Measurements from ENCODE around the gene CLDN6. TPM values are rescaled to one million over a fixed set of nuclear protein-coding genes. Genes with fewer than 3 reads are reported as not detected.
A peak's percentile ranks its signal among the peaks of the same experiment; 100 is the strongest.

The CLDN6 gene
- polyA plus RNA-seq, 3 donors from 2014 or later = not detected

DNA sequence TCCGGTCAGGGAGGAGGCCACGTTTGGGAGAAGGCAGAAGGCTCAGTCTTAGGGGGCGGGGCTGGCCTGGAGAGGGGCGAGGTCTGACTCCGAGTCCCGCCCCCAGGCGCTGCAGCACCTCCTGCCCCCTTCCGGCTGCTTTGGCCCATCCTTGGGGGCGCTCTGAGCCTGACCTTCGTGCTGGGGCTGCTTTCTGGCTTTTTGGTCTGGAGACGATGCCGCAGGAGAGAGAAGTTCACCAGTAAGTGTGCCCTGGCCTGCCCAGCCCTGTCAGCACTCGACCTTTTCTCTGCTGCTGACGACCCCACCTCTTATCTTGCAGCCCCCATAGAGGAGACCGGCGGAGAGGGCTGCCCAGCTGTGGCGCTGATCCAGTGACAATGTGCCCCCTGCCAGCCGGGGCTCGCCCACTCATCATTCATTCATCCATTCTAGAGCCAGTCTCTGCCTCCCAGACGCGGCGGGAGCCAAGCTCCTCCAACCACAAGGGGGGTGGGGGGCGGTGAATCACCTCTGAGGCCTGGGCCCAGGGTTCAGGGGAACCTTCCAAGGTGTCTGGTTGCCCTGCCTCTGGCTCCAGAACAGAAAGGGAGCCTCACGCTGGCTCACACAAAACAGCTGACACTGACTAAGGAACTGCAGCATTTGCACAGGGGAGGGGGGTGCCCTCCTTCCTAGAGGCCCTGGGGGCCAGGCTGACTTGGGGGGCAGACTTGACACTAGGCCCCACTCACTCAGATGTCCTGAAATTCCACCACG is 3.6 kb upstream of the CLDN6 start:
- H3K27me3 Mint-ChIP-seq (ENCODE audit: low read depth in 3 of 3) = peaks cover 6 to 13% (median 12%) of the 10 kb centered on the region in 3 donors
- peak overlapping the region; percentile 57 to 96 (median 86) for H3K27ac Mint-ChIP-seq
- peaks cover 3 to 10% (median 4%) of the 10 kb centered on the region in 3 donors for H3K36me3 Mint-ChIP-seq
- peaks cover 43 to 45% of the 10 kb centered on the region in 2 donors for H3K4me1 Mint-ChIP-seq
- no peaks in the 10 kb centered on the region for H3K9me3 Mint-ChIP-seq
- peak; percentile 68 to 75 (median 73) for DNase-seq
- peak overlapping the region; percentile 87 to 94 (median 90) for H3K4me3 Mint-ChIP-seq

DNA sequence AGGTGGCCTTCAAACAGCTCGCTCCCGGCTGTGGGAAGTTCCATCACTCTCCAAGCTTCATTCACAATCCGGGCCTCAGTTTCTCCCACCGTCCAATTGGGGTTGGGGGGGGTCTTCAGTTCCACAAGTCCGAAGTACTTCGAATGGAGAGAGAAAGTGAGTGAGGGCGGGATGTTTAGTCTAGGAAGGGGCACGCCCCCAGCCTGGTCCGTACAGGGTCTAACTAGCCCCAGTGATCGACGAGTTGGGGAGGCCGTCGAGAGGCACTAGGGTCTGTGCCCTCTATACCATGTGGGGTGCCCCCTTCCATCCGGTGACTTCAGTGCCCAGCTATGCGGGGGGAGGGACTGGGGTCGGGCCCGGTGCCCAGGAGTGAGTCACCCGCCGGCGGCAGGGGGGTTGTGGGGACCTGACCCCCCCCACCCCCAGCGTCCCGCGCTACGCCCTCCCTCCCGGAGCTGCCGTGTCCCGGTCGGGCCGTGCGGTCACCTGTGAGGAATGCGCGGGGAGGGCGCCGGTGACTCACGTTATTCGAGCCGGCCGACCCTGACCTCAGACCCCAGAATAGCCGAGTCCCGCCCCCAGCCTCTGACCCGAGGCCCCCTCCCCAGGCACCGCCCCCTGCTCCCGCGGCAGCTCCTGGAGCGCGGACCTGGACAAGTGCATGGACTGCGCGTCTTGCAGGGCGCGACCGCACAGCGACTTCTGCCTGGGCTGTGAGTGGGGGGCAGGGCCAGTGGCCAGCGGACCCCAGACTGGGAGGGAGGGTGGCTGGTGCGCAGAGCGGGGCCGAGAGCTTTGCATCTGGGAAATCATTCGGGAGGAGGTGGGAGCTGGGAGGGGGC is 2.8 kb upstream of the CLDN6 start:
- Mint-ChIP-seq H3K36me3 (peaks cover 0 to 3% (median 3%) of the 10 kb centered on the region in 3 donors), H3K27me3 (ENCODE audit: low read depth in 3 of 3) (peaks cover 8 to 17% (median 12%) of the 10 kb centered on the region in 3 donors), H3K9me3 (no peaks in the 10 kb centered on the region), H3K4me3 (peak overlapping the region; percentile 90 to 94 (median 93)), H3K4me1 (peaks cover 43 to 45% of the 10 kb centered on the region in 2 donors), H3K27ac (peak overlapping the region; percentile 66 to 96 (median 86))
- DNase-seq = peak in 2 of 3 donors; percentile 42 to 57

DNA sequence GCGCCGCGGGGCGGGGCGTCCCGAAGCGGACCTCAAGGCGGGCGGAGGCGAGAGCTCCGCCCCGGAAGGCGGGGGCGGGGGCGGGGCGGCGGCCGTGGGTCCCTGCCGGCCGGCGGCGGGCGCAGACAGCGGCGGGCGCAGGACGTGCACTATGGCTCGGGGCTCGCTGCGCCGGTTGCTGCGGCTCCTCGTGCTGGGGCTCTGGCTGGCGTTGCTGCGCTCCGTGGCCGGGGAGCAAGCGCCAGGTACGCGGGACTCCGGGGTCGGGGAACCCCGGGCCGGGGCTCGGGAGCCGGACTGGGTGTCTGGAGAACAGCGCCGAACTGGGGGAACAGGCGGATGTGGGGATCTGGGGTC is 2.2 kb upstream of the CLDN6 start, which contains the start of gene TNFRSF12A:
Gene TNFRSF12A (plus strand): TSS at position 122 of the 357 bp plus-strand sequence. CDS start 30 bp downstream, at position 152.
- DNase-seq = peak; percentile 72 to 79 (median 76)
- peaks cover 0 to 3% (median 3%) of the 10 kb centered on the region in 3 donors for H3K36me3 Mint-ChIP-seq
- peaks cover 43 to 45% of the 10 kb centered on the region in 2 donors for H3K4me1 Mint-ChIP-seq
- peak within 1 kb of the TSS; percentile 66 to 96 (median 88) for H3K27ac Mint-ChIP-seq
- H3K9me3 Mint-ChIP-seq = no peaks in the 10 kb centered on the region
- peak within 1 kb of the TSS; percentile 90 to 94 (median 93) for H3K4me3 Mint-ChIP-seq
- peaks cover 8 to 17% (median 12%) of the 10 kb centered on the region in 3 donors for H3K27me3 Mint-ChIP-seq (ENCODE audit: low read depth in 3 of 3)

DNA sequence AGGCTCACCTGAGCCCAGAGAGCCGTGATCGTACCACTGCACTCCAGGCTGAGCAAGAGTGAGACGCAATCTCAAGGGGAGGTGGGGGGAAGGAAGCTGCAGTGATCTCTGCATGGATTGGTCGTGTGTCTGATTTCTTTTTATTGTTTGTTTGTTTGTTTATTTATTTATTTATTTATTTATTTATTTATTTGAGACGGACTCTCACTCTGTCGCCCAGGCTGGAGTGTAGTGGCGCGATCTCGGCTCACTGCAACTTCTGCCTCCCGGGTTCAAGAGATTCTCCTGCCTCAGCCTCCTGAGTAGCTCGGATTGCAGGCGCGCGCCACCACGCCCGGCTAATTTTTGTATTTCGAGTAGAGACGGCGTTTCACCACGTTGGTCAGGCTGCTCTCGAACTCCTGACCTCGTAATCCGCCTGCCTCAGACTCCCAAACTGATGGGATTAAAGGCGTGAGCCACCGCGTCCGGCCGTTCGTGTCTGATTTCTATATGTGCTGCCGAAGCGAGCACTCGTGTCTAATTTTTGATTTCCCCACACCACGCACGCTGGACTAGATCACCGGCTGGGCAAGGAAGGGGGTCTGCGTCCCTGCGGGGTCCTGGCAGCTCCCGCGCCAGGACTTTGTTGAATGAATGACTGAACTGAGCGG is 1.7 kb upstream of the CLDN6 start:
- Mint-ChIP-seq H3K36me3 (peaks cover 0 to 3% (median 3%) of the 10 kb centered on the region in 3 donors), H3K9me3 (no peaks in the 10 kb centered on the region), H3K4me1 (peaks cover 43 to 45% of the 10 kb centered on the region in 2 donors), H3K27ac (peak overlapping the region; percentile 17 to 86 (median 80)), H3K27me3 (ENCODE audit: low read depth in 3 of 3) (peaks cover 8 to 17% (median 12%) of the 10 kb centered on the region in 3 donors), H3K4me3 (peak overlapping the region; percentile 85 to 93 (median 90))
- DNase-seq = no peak

DNA sequence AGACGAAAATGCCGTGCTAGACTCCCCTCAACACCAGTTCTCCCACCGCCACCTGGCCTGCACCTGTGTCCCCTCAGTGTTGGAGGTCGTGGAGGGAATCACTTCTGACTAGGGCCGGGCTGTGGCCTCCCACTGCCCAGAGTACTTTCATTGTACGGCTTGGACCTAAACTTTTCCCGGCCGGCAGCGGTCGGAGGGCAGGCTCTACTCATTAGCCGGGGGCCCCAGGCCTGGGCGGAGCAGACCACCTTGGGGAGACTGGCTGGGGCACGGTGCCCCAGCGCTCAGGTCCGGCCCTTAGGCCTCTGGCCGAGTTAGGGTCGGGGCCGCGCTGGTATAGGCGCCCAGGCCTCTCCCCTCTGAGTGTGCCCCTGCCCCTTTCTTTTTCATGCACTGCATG is 639 bp downstream of the CLDN6 start:
- Mint-ChIP-seq H3K27ac (no peak overlapping the region), H3K9me3 (no peaks in the 10 kb centered on the region), H3K27me3 (ENCODE audit: low read depth in 3 of 3) (peaks cover 6 to 16% (median 13%) of the 10 kb centered on the region in 3 donors), H3K4me1 (peaks cover 24% of the 10 kb centered on the region in 2 donors), H3K36me3 (no peaks in the 10 kb centered on the region), H3K4me3 (no peak overlapping the region)
- no peak for DNase-seq

DNA sequence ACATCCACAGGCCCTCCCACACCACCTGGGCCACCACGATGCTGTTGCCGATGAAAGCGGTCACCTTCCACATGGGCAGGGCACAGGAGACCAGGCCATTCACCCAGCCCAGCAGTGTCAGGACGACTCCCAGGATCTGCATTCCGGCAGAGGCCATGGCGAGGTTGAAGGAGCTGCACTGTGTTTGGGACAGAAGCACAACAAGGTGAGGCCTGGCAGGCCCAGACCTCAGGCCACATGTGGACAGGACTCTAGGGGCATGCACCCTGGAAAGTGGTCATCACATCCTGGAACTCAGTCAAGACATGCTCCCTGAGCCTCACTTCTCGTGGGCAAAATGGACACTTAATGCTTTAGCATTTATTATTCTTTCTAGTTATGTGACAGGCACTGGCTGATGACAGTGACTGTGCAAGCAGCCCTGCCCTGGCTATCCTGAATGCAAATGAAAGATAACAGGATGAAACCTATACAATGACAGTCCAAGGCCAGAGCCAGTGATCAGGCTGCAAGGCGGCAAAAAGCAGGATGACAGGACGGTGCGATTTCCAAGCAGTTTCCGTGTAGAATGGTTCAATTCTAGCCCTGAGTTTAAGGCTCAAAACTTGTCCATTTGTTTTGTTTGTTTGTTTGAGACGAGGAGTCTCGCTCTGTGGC is 2.0 kb downstream of the CLDN6 start:
- H3K9me3 Mint-ChIP-seq = no peaks in the 10 kb centered on the region
- peaks cover 11% of the 10 kb centered on the region in 2 donors for H3K4me1 Mint-ChIP-seq
- no peaks in the 10 kb centered on the region for H3K36me3 Mint-ChIP-seq
- H3K4me3 Mint-ChIP-seq = no peak overlapping the region
- H3K27me3 Mint-ChIP-seq (ENCODE audit: low read depth in 3 of 3) = peaks cover 9 to 11% (median 10%) of the 10 kb centered on the region in 3 donors
- H3K27ac Mint-ChIP-seq = no peak overlapping the region
- no peak for DNase-seq

DNA sequence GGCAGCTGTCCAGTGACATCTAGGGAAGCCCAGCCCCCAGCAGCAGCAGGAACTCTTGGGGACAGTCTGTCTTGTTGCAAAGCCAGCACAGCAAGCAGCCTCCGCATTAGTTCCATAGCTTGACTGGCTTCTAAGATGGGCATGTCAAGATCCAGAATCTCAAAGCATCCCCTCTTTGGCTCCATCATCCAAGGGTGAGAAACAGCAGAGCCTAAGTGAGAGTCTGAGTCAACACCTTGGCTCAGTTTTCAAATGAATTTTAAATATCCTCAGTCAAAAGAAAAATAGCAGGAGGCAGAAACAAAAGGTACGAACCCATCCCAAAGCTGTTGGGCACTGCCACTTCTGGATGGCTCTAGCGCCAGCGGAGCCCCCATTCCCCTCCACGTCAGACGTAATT is 3.0 kb downstream of the CLDN6 start:
- H3K27me3 Mint-ChIP-seq (ENCODE audit: low read depth in 3 of 3) = peaks cover 8 to 10% (median 10%) of the 10 kb centered on the region in 3 donors
- H3K36me3 Mint-ChIP-seq = no peaks in the 10 kb centered on the region
- no peak overlapping the region for H3K4me3 Mint-ChIP-seq
- H3K27ac Mint-ChIP-seq = no peak overlapping the region
- peaks cover 3 to 6% of the 10 kb centered on the region in 2 donors for H3K4me1 Mint-ChIP-seq
- H3K9me3 Mint-ChIP-seq = no peaks in the 10 kb centered on the region
- no peak for DNase-seq

DNA sequence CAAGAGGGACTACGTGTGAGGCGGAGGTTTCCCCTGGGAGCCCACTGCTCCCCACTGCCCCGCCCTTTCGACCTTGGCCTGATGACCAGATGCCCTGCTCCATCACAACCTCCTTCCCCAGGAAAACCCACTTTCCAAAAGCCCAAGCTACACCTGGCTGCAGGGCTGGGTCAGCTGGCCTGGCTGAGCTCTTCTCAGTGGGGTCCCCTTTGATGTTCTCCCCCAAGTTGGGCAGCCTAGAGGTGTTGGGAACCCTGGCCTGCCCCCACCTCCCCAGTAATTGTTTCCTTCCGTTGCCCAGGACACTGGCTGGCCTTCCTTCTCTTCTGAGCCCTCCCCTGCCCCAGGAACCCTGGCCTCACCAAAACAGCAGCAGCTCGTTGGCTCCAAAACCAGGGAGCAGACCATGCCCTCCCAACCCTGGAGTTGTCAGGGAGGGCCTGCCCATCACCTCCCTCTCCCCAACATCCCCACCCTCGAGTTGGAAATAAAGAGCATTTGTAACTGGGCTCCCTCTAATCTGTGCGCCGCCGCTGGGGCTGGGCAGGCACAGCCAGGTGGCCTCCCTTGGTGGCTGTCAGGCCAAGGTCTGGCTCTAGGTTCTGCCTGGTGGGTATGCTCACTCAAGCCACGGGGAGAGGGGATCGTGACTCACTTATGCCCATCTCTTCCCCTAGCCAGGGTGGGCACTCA is 3.8 kb downstream of the CLDN6 start:
- H3K4me3 Mint-ChIP-seq = no peak overlapping the region
- no peaks in the 10 kb centered on the region for H3K9me3 Mint-ChIP-seq
- DNase-seq = no peak
- H3K27ac Mint-ChIP-seq = no peak overlapping the region
- no peaks in the 10 kb centered on the region for H3K36me3 Mint-ChIP-seq
- peaks cover 6 to 10% (median 9%) of the 10 kb centered on the region in 3 donors for H3K27me3 Mint-ChIP-seq (ENCODE audit: low read depth in 3 of 3)
- H3K4me1 Mint-ChIP-seq = peaks cover 0 to 1% of the 10 kb centered on the region in 2 donors

DNA sequence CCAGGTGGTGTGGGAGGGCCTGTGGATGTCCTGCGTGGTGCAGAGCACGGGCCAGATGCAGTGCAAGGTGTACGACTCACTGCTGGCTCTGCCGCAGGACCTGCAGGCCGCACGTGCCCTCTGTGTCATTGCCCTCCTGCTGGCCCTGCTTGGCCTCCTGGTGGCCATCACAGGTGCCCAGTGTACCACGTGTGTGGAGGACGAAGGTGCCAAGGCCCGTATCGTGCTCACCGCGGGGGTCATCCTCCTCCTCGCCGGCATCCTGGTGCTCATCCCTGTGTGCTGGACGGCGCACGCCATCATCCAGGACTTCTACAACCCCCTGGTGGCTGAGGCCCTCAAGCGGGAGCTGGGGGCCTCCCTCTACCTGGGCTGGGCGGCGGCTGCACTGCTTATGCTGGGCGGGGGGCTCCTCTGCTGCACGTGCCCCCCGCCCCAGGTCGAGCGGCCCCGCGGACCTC is 4.5 kb downstream of the CLDN6 start:
- H3K36me3 Mint-ChIP-seq = no peaks in the 10 kb centered on the region
- peaks cover 2 to 5% of the 10 kb centered on the region in 2 donors for H3K4me1 Mint-ChIP-seq
- no peak overlapping the region for H3K4me3 Mint-ChIP-seq
- H3K27ac Mint-ChIP-seq = no peak overlapping the region
- peaks cover 6 to 11% (median 9%) of the 10 kb centered on the region in 3 donors for H3K27me3 Mint-ChIP-seq (ENCODE audit: low read depth in 3 of 3)
- no peaks in the 10 kb centered on the region for H3K9me3 Mint-ChIP-seq
- DNase-seq = no peak

DNA sequence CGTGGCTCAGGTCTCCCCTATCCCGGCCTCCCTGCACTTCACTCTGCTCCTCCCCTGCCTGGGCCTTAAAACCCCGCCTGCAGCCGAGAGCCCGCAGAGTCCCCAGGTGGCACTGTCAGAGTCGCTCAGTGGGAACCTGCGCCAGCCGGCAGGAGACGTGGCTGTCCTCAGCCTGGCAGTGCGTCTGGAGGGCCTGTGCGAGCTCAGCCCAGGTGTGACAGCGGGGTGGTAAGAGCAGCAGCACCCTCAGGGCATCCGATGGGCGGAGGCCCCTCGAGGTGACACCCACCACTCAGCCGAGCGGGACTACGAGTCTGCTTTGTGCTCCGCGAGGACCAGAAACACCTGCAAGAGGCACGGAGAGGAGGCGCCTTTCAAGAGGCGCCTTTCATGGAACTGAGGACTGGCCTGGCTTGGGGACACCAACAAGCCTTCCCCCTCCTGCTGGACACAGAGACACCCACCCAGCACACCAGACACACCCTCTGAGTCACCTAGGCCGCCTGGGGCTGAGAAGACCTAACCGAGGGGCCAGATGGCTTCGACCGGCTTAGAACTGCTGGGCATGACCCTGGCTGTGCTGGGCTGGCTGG is 5.1 kb downstream of the CLDN6 start, which contains the start of gene CLDN9:
Gene CLDN9 (plus strand): TSS at position 96 of the 593 bp plus-strand sequence. CDS start 440 bp downstream, at position 536.
- no peaks in the 10 kb centered on the region for H3K9me3 Mint-ChIP-seq
- H3K4me3 Mint-ChIP-seq = no peak within 1 kb of the TSS
- H3K4me1 Mint-ChIP-seq = peaks cover 8 to 10% of the 10 kb centered on the region in 2 donors

DNA sequence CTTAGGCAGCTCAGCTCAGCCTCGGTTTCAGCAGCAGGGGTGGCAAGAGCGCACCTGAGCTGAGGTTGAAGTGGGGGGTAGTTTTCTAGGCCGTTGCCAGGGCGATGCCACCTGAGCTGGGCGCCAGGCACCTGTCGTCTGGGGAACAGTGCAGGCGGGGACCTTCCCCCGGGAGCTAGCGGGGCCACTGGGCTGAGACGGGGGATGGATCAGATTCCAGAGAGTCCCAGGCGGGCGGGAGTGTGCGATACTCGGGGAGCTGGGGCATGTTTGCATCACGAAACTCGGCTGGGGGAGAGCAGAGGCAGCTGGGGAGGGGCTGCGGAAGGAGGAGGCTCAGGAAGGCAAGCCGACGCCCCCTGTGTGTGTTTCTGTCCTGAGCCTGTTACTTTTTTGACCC is 5.7 kb downstream of the CLDN6 start:
- Mint-ChIP-seq H3K27me3 (ENCODE audit: low read depth in 3 of 3) (peaks cover 4 to 17% (median 9%) of the 10 kb centered on the region in 3 donors), H3K4me3 (no peak overlapping the region), H3K36me3 (no peaks in the 10 kb centered on the region), H3K27ac (no peak overlapping the region), H3K4me1 (peaks cover 15 to 17% of the 10 kb centered on the region in 2 donors), H3K9me3 (no peaks in the 10 kb centered on the region)
- DNase-seq = no peak

More for the DNA sequence above, 5.1 kb downstream of the CLDN6 start, which contains the start of gene CLDN9:
- no peaks in the 10 kb centered on the region for H3K36me3 Mint-ChIP-seq
- DNase-seq = no peak
- H3K27me3 Mint-ChIP-seq (ENCODE audit: low read depth in 3 of 3) = peaks cover 5 to 17% (median 9%) of the 10 kb centered on the region in 3 donors
- no peak within 1 kb of the TSS for H3K27ac Mint-ChIP-seq

DNA sequence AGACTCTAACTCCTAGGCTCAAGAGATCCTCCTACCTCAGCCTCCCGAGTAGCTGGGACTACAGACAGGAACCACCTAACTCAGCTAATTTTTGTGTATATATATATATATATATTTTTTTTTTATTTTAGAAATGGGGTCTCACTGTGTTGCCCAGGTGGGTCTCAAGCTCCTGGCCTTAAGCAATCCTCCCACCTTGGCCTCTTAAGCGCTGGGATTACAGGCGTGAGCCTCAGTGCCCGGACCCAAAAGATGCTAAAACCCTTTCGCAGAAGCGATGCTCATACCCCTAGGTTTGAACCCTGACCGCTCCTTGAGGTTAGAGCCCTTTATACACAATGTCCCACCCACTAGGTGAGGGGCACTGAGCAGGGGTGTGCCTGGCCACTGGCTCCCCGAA is 7.5 kb downstream of the CLDN6 start:
- Mint-ChIP-seq H3K27me3 (ENCODE audit: low read depth in 3 of 3) (peaks cover 0 to 11% (median 5%) of the 10 kb centered on the region in 3 donors), H3K4me1 (peaks cover 22 to 26% of the 10 kb centered on the region in 2 donors), H3K4me3 (no peak overlapping the region), H3K9me3 (no peaks in the 10 kb centered on the region), H3K36me3 (no peaks in the 10 kb centered on the region), H3K27ac (no peak overlapping the region)
- DNase-seq = no peak

Measured in immature natural killer cell (primary cell).